Right lobe of liver (tissue), 4 donors: Measurements from ENCODE around the gene PUS7.

Source experiments
- CTCF ChIP-seq, 4 donors: fragments of 200-600 bp in 3 of 4; fragments of 450-650 bp in 1 of 4; IDR thresholded peaks; one replicate each; pipeline versions ENCODE4 v1.5.1 to v1.8.0; 2016 to 2022; ENCODE audit warnings: antibody characterized with exemption in 4 of 4, mild to moderate bottlenecking in 2 of 4
- POLR2A ChIP-seq: fragments of 450-650 bp; IDR thresholded peaks from one replicate; pipeline ENCODE4 v1.6.1; 2017; ENCODE audit warnings: antibody characterized with exemption, mild to moderate bottlenecking
- donor health status: DM: no; HTN: no; CAD: no.
- donor health status: DM: no; HTN: no; CAD: no.
- donor health status: DM: no; HTN: yes; CAD: no.

- TF ChIP-seq CTCF (IDR thresholded peaks at IDR 0.05): no peak
- no peak for TF ChIP-seq POLR2A
These were observed 32.7 kb downstream of the PUS7 start for GRCh38 chr7:105489409-105489808.
